C4-2B (cell line): Measurements from ENCODE around the gene IQCM.

Source experiments
- ZFX ChIP-seq: fragments of 450-650 bp; IDR thresholded peaks from 2 replicates; pipeline ENCODE4 v1.6.1; 2017
- TF ChIP-seq, protein P1 (sequence below): fragments of 450-650 bp; conservative IDR thresholded peaks from 2 replicates; pipeline ENCODE4 v1.5.1; 2017; ENCODE audit warnings: mild to moderate bottlenecking

DNA sequence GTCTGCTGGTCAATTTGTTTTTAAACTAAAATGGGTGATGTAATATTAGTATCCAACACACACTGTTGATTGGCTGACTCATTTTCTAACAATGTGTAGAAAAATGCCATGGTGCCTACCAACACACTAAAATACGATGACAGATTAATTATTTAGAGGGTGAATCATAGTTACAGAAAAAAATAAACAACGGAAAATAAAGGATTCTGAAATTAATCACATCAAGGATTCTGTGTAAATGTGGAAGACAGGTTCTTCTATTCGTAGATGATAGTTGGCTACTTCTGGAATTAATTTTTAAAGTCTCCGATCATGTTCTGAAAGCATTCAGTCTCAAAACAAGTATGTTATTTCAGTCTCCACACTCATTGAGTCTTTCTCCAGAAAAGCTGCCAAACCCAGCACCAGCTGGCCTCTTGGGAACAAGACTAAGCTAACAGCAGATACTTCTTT lies 8.2 kb upstream of the IQCM start:
- TF ChIP-seq, protein P1, sequence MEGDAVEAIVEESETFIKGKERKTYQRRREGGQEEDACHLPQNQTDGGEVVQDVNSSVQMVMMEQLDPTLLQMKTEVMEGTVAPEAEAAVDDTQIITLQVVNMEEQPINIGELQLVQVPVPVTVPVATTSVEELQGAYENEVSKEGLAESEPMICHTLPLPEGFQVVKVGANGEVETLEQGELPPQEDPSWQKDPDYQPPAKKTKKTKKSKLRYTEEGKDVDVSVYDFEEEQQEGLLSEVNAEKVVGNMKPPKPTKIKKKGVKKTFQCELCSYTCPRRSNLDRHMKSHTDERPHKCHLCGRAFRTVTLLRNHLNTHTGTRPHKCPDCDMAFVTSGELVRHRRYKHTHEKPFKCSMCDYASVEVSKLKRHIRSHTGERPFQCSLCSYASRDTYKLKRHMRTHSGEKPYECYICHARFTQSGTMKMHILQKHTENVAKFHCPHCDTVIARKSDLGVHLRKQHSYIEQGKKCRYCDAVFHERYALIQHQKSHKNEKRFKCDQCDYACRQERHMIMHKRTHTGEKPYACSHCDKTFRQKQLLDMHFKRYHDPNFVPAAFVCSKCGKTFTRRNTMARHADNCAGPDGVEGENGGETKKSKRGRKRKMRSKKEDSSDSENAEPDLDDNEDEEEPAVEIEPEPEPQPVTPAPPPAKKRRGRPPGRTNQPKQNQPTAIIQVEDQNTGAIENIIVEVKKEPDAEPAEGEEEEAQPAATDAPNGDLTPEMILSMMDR: no peak
- no peak for TF ChIP-seq ZFX
